Caco-2 (cell line): ENCODE measurements around the gene SORL1. TPM values are rescaled to one million over a fixed set of nuclear protein-coding genes. Genes with fewer than 3 reads are reported as not detected.

Source experiments
- BruUV-seq: library from RNA; stranded (reverse); fragments of 400-500 nt; replicated peaks from 2 replicates; lab custom pipeline; 2021; lab: Mats Ljungman, UMichigan
- CTCF ChIA-PET: fragments of 300-600 bp; sonication (Branson Sonifier 250); formaldehyde crosslinking; loops from one replicate; lab custom pipeline; 2022; ENCODE audit warnings: antibody characterized with exemption; lab: Charles Lee
- POLR2A ChIA-PET: fragments of 300-600 bp; sonication (Branson Sonifier 250); formaldehyde crosslinking; loops from one replicate; lab custom pipeline; 2022; ENCODE audit warnings: antibody characterized with exemption; lab: Charles Lee
- DNase-seq, 2 experiments: peaks; one replicate each; pipeline versions ENCODE4 v3.0.0 to v3.0.0-alpha.2; 2020 to 2022
- H3K27me3 ChIP-seq: replicated peaks from 2 replicates; pipeline ENCODE4 v1.6.0; 2011; ENCODE audit warnings: low read length; ENCODE audit not compliant: control insufficient read depth, insufficient read depth
- H3K36me3 ChIP-seq: 2 replicates; pipeline ENCODE4 v1.5.1; 2011; ENCODE audit warnings: low read length; ENCODE audit not compliant: control insufficient read depth, insufficient read depth
- H3K4me1 ChIP-seq: fragments of 250-450 bp; sonication (Bioruptor Pico); 2 replicates; pipeline ENCODE4 v1.5.1; 2020; ENCODE audit warnings: mild to moderate bottlenecking
- H3K4me3 ChIP-seq: 2 replicates; pipeline ENCODE4 v1.5.1; 2011; ENCODE audit warnings: low read depth, mild to moderate bottlenecking, control low read depth, low read length
- H3K9me3 ChIP-seq: fragments of 250-450 bp; sonication (Bioruptor Pico); 2 replicates; pipeline ENCODE4 v1.5.1; 2020; ENCODE audit warnings: mild to moderate bottlenecking, moderate library complexity
- H3K27ac Mint-ChIP-seq: one replicate; pipeline ENCODE4 v1.8.0; 2022; ENCODE audit warnings: mixed read lengths; ENCODE audit not compliant: unreplicated experiment
- H3K27me3 Mint-ChIP-seq: one replicate; pipeline ENCODE4 v1.8.0; 2022; ENCODE audit warnings: mixed read lengths; ENCODE audit not compliant: insufficient read depth, unreplicated experiment
- H3K36me3 Mint-ChIP-seq: one replicate; pipeline ENCODE4 v1.8.0; 2022; ENCODE audit warnings: mild to moderate bottlenecking, mixed read lengths; ENCODE audit not compliant: insufficient read depth, unreplicated experiment
- H3K4me1 Mint-ChIP-seq: one replicate; pipeline ENCODE4 v1.8.0; 2022; ENCODE audit warnings: low read depth, mixed read lengths; ENCODE audit not compliant: unreplicated experiment
- H3K4me3 Mint-ChIP-seq: one replicate; pipeline ENCODE4 v1.8.0; 2022; ENCODE audit warnings: mild to moderate bottlenecking, moderate library complexity, mixed read lengths; ENCODE audit not compliant: unreplicated experiment
- H3K9me3 Mint-ChIP-seq: one replicate; pipeline ENCODE4 v1.8.0; 2022; ENCODE audit warnings: mixed read lengths; ENCODE audit not compliant: unreplicated experiment
- intact Hi-C: fragments of 100-400 bp; cut with micrococcal nuclease; formaldehyde crosslinking; loops from one replicate; pipeline ENCODE4 v1.10.0; 2022; ENCODE audit not compliant: unreplicated experiment
- total RNA-seq: library from RNA; stranded (reverse); gene quantifications from 2 replicates; pipeline ENCODE4 v1.2.3, GENCODE V29; 2022
- TF ChIP-seq, protein P1 (sequence below), 2 experiments: fragments of 200-600 bp in 1 of 2; IDR thresholded peaks; 1 replicate in 1 of 2; 2 replicates in 1 of 2; pipeline versions ENCODE4 v1.5.1 to v1.8.0; 2011 to 2022; ENCODE audit warnings: antibody characterized with exemption in 1 of 2, control low read depth in 1 of 2, inconsistent platforms in 1 of 2, low read depth in 1 of 2, low read length in 1 of 2, mild to moderate bottlenecking in 1 of 2, moderate library complexity in 1 of 2; ENCODE audit not compliant: insufficient read depth in 1 of 2, severe bottlenecking in 1 of 2, unreplicated experiment in 1 of 2

Gene SORL1
- total RNA-seq, 1 experiment from 2014 or later: 26.3 TPM

DNA sequence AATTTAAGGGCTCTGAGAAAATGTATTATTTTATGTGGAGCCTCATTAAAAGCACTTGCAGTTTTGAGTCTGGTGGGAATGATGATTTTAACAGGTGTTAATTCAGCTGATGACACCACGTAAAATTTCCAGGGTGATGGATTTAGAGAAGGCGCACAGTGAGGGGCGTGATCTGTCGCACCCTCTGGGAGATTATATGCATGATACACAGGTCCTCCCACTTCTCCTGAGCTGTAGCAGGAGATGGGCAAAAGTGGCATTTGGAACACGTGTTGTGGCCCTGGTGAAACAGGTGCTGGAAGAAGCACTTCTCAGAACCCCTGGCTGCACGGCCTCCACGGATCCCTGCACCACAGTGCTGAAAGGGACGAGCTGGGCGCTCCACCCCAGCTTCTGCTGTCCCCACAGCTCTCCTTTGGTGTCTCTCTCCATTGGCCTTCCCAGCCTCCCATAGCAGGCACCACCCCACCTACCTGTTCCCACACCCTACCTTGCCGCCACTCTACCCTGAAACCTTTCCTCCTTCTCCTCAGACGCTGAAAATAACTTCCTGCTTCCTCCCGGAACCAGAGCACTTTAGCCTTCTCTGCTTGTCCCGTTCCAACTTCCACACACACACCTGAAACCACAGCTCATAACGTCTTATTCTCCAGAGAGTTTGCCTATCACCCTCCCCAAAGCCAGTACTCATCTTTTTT lies 6.9 kb upstream of the SORL1 start:
- BruUV-seq: no TSS peak
- TF ChIP-seq, protein P1, sequence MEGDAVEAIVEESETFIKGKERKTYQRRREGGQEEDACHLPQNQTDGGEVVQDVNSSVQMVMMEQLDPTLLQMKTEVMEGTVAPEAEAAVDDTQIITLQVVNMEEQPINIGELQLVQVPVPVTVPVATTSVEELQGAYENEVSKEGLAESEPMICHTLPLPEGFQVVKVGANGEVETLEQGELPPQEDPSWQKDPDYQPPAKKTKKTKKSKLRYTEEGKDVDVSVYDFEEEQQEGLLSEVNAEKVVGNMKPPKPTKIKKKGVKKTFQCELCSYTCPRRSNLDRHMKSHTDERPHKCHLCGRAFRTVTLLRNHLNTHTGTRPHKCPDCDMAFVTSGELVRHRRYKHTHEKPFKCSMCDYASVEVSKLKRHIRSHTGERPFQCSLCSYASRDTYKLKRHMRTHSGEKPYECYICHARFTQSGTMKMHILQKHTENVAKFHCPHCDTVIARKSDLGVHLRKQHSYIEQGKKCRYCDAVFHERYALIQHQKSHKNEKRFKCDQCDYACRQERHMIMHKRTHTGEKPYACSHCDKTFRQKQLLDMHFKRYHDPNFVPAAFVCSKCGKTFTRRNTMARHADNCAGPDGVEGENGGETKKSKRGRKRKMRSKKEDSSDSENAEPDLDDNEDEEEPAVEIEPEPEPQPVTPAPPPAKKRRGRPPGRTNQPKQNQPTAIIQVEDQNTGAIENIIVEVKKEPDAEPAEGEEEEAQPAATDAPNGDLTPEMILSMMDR (IDR thresholded peaks at IDR 0.05; ENCODE audit: insufficient read depth in 1 of 2, low read depth in 1 of 2, low read length in 1 of 2, severe bottlenecking in 1 of 2, unreplicated experiment in 1 of 2): no peak
- Mint-ChIP-seq H3K36me3 (no peaks in the 10 kb centered on the region), H3K27ac (no peak overlapping the region), H3K9me3 (no peaks in the 10 kb centered on the region), H3K27me3 (no peaks in the 10 kb centered on the region), H3K4me3 (no peak overlapping the region), H3K4me1 (peaks cover 12% of the 10 kb centered on the region)
- Histone ChIP-seq H3K27me3 (no peaks in the 10 kb centered on the region), H3K4me1 (peaks cover 10% of the 10 kb centered on the region; the same call in 1 of the 2 replicates), H3K36me3 (no peaks in the 10 kb centered on the region), H3K9me3 (no peaks in the 10 kb centered on the region), H3K4me3 (no peak overlapping the region)
- intact Hi-C loops: no loop called here
- ChIA-PET CTCF (interaction anchor here (0.7 kb wide), 1 partner anchor 146 kb away, joined by 3 read pairs; no protein-coding TSS in a partner anchor), POLR2A (no interaction called here)
- no peak for DNase-seq

DNA sequence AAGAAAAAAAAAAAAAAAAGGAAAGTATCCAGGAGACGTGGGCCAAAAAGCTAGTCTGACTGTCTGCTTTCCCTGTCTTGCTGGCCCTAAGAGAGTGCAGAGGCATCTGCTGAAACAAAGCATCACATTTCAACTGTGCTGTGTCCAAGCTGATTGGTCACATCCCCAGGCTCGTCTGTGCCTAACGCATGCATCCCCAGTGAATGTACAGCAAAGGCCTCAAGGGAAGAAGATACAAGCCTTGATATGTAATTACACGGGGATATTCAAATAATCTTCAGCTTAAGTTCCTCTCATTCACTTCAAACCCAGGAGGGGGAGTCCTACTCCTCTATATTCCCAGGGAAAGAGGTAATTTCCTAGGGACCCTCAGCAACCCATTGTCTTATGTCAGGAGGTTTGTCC lies 5.4 kb upstream of the SORL1 start:
- intact Hi-C loops: loop anchor here (1.0 kb wide), 1 partner anchor 145 kb away; no protein-coding TSS in a partner anchor
- peaks cover 18% of the 10 kb centered on the region for H3K4me1 Mint-ChIP-seq
- no TSS peak for BruUV-seq

DNA sequence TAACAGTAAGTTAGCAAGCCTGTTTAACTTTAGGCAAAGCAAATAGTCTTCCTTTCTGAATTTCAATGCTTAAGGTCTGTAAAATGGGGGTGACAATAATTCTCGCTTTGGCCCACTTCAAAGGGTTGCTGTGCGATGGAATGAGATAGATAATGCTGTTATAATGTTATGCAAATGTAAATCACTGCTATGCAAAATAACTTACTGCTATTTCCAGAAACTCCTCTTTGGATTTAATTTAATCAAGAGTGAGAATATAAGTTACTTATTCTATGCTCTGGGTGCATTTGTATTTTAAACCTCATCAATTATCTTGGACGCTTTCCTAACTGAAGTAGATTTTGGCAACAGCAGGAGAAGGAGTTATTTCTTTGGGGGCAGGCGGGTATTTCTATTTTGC lies 4.1 kb upstream of the SORL1 start:
- Histone ChIP-seq H3K36me3 (no peaks in the 10 kb centered on the region), H3K27me3 (no peaks in the 10 kb centered on the region), H3K4me3 (no peak overlapping the region), H3K9me3 (no peaks in the 10 kb centered on the region), H3K4me1 (peaks cover 23% of the 10 kb centered on the region)
- Mint-ChIP-seq H3K4me3 (no peak overlapping the region), H3K27ac (no peak overlapping the region), H3K9me3 (no peaks in the 10 kb centered on the region), H3K4me1 (peaks cover 21% of the 10 kb centered on the region), H3K36me3 (no peaks in the 10 kb centered on the region), H3K27me3 (no peaks in the 10 kb centered on the region)
- ChIA-PET POLR2A (no interaction called here), CTCF (no interaction called here)
- TF ChIP-seq, protein P1 (IDR thresholded peaks at IDR 0.05; ENCODE audit: insufficient read depth in 1 of 2, low read depth in 1 of 2, low read length in 1 of 2, severe bottlenecking in 1 of 2, unreplicated experiment in 1 of 2): no peak
- DNase-seq: no peak
- BruUV-seq: no TSS peak
- intact Hi-C loops: no loop called here

More for the DNA sequence above, 5.4 kb upstream of the SORL1 start:
- no peak for DNase-seq
- Mint-ChIP-seq H3K4me3 (no peak overlapping the region), H3K9me3 (no peaks in the 10 kb centered on the region), H3K36me3 (no peaks in the 10 kb centered on the region), H3K27me3 (no peaks in the 10 kb centered on the region), H3K27ac (no peak overlapping the region)
- POLR2A ChIA-PET: no interaction called here
- TF ChIP-seq, protein P1 (IDR thresholded peaks at IDR 0.05; ENCODE audit: insufficient read depth in 1 of 2, low read depth in 1 of 2, low read length in 1 of 2, severe bottlenecking in 1 of 2, unreplicated experiment in 1 of 2): peak in 1 of 2 experiments; percentile 8
- H3K36me3 ChIP-seq: no peaks in the 10 kb centered on the region
- H3K27me3 ChIP-seq: no peaks in the 10 kb centered on the region
- peaks cover 19% of the 10 kb centered on the region for H3K4me1 ChIP-seq
- H3K4me3 ChIP-seq: no peak overlapping the region
- CTCF ChIA-PET: interaction anchor here (0.6 to 1.8 kb wide), 6 partner anchors 19 to 154 kb away, joined by 3 to 9 read pairs (median 8); partner anchors contain the start of gene SC5D
- H3K9me3 ChIP-seq: no peaks in the 10 kb centered on the region
